HG03039 (cell line): ENCODE data around the gene CNKSR3.

Experiments used
- ATAC-seq: cut with Tn5 transposase; IDR thresholded peaks from one replicate; pipeline ENCODE4 v1.9.1; 2021; ENCODE audit warnings: mild to moderate bottlenecking, moderate library complexity; ENCODE audit not compliant: unreplicated experiment

Gene CNKSR3

GRCh38 chr6:154458565-154459470 is 51.7 kb downstream of the CNKSR3 start:
- no peak for ATAC-seq

GRCh38 chr6:154457881-154458284 is 52.6 kb downstream of the CNKSR3 start:
- ATAC-seq = no peak

DNA sequence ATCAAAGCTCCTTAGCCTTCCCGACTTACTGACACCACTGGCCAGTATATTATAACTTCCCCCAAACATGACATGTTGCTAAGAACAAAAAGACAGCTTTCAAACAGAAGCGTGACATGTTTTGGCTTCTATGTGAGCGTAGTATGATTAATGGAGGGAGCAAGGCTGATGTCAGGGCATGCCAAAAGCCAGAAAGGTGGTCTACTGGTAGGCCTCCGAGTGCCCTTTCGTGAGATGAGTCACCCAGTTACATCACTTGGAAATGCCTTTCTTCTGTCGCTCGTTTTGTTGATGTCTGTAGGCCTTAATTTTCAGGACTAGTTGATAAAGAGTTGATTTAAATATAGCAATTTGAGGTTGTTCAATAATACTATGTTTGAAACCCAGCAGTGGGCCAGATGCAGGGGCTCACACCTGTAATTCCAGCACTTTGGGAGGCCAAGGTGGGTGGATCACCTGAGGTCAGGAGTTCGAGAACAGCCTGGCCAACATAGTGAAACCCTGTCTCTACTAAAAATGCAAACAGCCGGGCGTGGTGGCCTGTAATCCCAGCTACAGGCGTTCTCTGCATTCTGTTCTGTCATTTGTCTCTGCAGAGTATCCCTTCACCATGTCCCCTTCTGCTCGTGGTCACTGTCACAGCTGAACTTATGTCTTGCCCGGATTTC is 53.3 kb downstream of the CNKSR3 start:
- no peak for ATAC-seq

- ATAC-seq = no peak
Measured at GRCh38 chr6:154453329-154453728, 57.2 kb downstream of the CNKSR3 start.

DNA sequence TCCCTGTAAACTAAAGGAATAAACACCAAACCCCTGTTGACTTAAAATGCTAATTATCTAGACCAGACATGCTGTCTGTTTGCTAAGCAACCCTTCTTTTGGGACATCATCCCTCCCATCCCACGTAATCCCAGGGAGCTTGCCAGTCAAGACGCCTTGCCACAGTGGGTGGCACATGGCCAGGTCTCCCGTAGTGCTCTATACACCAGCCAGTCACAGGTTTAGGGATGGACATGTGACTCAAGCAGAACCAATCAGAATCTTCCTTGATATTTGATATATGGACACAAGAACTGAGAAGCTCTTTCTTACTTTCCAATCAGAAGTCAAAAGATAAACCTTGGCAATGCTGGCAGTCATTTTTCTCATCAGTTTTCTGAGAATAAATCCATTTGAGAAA is 60.0 kb downstream of the CNKSR3 start:
- ATAC-seq = no peak

DNA sequence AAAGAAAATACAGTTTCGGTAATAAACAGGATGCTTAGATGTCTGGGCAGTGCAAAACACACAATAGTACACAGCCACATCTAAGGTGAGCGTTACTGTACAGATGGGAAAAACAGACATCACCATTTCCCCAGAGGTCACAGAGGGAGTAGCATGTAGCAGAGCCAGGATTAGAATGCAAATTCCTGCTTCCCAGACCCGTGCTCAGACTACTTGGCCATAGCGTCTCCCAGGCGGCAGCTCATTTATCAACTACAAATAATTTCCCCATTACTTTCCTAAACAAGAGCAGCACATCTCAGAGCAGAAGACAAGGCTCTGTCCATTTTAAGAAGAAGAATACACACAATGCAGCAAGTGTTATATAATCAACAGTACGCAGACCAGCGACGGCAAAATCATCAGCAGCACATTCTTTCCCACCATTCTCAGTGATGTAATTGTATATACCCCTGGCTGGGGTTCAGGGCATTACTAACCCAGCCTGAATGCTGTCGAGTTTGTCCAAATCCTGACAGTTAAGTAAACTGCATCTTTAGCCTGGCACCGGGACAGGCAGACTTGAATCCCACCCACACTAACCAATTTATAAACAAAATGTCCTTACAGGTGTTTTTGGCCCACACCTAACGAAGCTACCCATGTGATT is 61.9 kb downstream of the CNKSR3 start:
- ATAC-seq = no peak

DNA sequence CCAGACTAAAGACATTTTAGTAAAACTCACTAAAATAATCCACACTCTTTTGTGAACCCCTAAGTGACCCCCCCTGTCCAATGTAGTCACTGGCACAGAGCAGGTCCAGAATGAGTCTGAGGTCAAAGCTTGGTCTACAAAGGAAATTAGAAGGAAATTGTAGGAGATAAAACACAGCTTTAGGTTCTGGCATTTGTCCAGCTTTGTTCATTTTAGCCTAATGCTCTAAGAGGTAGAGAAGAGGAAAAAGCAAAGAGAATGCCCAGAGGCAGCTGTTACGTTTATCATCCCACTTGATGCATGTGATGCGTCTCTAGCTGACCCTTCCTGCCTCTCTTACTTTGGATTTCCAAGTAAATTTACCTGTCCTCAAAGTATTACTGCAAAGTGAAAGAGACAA is 62.5 kb downstream of the CNKSR3 start:
- no peak for ATAC-seq

GRCh38 chr6:154446984-154447383 is 63.5 kb downstream of the CNKSR3 start:
- no peak for ATAC-seq

- ATAC-seq = no peak
Measured at GRCh38 chr6:154445417-154445816, 65.1 kb downstream of the CNKSR3 start.

DNA sequence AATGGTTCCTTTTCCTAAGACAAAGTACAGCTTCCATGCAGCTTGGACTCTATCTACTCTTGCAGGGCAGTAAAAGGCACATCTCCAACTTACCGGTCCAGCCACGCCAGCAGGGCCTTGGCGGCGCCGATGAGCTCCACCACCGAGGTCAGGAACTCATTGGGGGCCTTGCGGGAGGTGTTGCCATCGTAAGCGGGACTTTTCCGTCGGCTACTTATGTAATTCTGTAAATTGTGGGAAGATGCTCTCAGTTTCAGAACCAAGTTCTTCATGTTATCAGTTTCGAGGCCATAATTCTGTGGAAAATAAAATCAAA is 68.5 kb downstream of the CNKSR3 start:
- ATAC-seq = no peak

- ATAC-seq = no peak
Measured at GRCh38 chr6:154440422-154441043, 70.0 kb downstream of the CNKSR3 start.

DNA sequence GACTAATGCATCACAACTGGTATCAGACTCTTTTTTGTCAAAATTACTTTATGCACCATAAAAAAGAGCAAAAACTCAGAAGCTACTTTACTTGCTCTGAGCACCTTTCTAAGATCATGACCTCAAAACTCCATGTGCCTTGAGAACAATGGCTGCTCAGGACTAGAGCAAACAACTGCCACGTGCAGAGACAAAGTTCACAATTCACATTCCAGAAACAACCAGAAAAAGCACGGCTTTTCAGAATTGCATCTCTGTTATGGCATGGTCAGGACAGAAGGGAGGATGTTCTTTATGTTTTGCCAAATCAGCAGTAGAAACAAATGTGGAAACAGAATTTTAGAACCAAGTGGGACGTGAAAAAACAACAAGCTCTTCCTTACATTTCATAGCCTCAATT is 70.5 kb downstream of the CNKSR3 start:
- ATAC-seq = no peak

DNA sequence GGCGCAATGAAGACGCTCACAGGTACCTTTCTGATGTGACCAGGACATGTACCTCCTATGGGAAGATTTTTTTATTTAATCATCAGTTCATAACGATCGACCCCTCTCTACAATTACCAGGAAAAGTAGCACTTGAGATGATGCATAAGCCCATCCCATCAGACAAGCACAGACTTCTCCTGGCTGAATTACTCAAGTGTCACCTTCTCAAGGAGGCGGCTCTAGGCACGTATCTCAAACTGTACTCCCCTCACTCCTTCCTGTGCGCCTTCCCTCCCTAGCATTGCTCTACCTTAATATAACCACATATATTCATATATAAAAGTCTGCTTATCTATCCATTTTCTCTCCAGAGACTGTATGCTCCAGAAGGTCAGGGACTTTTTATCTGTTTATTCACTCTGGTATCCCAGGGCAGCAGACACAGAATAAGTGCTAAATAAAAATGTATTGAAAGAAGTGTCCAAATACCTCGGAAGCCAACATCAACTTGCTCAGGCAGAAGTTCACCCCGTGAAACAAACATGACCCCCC is 71.5 kb downstream of the CNKSR3 start:
- ATAC-seq = no peak

DNA sequence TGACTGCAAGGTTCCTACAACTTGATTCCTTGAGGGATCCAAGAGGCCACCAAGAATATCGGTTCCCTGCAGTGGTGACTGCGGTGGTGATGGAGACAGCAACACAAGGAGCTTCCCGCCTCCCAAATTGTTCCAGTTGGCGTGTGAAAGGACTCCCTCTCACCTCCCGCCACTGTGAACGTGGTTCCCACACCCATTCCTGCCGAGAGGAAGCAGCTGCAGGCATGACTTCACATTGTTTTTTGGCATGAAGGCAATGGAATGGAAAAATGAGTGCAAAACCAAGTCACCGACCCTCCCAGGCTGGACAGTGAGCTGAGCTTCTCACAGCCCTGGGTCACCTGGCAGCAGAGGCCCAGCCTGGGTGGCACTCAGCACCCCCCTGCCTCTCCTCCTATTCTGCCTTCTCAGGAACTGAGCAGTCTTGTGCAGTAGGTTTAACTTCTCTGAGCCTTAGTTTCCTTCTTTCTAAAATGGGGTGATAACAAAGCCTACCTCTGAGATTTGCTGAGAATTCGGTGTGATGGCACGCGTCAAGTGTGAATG is 75.0 kb downstream of the CNKSR3 start:
- ATAC-seq = no peak

GRCh38 chr6:154434662-154435061 is 75.8 kb downstream of the CNKSR3 start:
- no peak for ATAC-seq

DNA sequence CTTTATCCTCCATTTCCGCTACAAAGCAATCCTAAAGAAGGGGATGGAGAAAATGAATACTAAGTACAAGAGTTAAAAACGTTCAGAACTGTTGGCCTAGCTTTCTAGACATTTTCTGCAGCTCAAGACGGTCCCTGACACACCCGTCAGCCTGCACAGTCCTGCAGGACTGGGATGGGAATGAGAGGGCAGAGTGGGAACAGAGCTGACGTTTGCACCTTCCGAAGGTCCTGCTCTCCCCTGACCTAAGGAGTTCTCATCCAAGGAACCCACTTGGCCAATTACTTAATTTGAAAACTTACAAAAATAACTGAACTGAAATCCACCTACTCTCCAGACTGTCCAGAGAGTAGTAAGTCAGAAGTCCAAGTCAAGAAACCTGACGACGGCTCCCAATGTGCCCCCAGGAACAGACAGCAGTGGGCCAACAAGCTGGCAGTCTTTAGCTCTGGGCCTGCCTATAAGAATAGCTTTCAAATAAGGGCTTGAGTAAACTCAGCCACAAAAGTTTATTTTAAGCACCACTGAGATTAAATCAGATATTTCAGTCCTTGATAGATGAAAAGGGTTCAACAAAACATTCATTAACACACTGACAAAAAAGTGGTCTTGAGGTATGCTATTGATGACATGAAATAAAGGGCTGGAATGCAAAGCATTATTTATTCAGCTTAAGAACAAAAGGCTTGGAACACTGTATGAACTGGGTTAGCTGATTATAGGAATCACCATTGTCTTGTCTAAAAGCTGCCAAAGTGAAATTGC is 76.8 kb downstream of the CNKSR3 start:
- ATAC-seq = no peak

DNA sequence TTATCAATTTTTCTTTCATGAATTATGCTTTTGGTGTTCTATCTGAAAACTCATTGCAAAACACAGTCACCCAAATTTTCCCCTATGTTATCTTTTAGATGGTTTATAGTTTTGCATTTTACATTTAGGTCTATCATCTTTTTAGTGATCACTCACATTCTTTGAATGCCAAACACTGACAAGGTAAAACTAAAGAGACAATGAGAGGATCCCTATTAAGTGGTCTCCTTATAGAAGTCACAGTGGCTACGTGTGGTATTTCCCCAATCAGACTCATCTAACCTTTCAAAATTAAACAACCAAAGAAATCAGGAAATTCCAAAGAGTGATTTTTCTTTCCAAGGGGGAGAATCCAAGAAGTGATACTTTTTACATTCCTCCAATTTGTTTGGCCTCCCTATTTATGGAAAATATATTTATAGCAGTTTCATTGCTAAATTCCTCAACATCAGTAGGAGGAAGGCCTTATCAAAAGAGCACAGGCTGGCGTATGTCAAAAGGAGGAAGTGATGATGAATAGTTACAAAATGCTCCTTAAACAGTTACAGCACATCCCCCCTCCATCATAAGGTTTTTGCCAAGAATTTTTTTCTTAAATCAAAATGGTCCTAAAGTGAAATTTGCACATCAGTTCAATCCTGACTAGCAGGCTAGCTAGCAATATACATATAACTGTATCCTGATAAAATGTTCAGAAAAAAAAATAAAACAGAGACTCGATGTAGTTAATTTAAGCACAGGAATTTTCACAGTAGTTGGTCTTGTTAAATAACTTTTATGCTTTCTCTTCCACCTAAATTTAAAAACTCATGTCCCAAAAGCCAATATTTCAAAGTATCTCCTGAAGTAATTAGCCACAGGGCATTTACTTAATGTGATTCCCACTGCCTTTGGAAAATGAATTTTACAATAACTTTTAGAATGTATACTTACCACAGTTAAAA is 77.7 kb downstream of the CNKSR3 start:
- ATAC-seq = no peak

- no peak for ATAC-seq
Measured at GRCh38 chr6:154430481-154430919, 80.0 kb downstream of the CNKSR3 start.

GRCh38 chr6:154429711-154430110 is 80.8 kb downstream of the CNKSR3 start:
- ATAC-seq = no peak
